K562 (cell line): Measurements from ENCODE around the gene CTRB2. TPM values are rescaled to one million over a fixed set of nuclear protein-coding genes. Genes with fewer than 3 reads are reported as not detected.
"Not testable (repeated sequence)": the region's sequence is repeated elsewhere in the genome, so short reads cannot be mapped to it uniquely, and the experiment has no call there.

Experiments
- ATAC-seq: fragments of 200-7000 bp; cut with Tn5 transposase; 3 replicates; pipeline ENCODE4 v1.9.1; 2020; ENCODE audit warnings: moderate library complexity
- BruUV-seq: library from RNA; stranded (reverse); fragments of 400-500 nt; replicated peaks from 2 replicates; lab custom pipeline; 2021; lab: Mats Ljungman, UMichigan
- CTCF ChIA-PET: fragments of 300-600 bp; formaldehyde crosslinking; extraction: SDS; loops from one replicate; lab custom pipeline; 2021; ENCODE audit warnings: low intra/inter-chr PET ratio; lab: Yijun Ruan, JAX
- POLR2A ChIA-PET: fragments of 300-600, 350-650 bp; sonication (Branson Sonifier 250); formaldehyde crosslinking; extraction: SDS; loops from one replicate; lab custom pipeline; 2021; ENCODE audit warnings: antibody characterized with exemption, inconsistent platforms; lab: Yijun Ruan, JAX
- DNase-seq, 4 experiments: peaks; one replicate each; pipeline versions ENCODE4 v3.0.0 to v3.0.0-alpha.2; 2011 to 2018; ENCODE audit warnings: low spot score in 3 of 4, mixed read lengths in 3 of 4; ENCODE audit errors: extremely low read depth in 1 of 4
- FAIRE-seq: peaks from 2 replicates; lab custom pipeline; 2011; peaks lifted over from hg19 to GRCh38; lab: Jason Lieb, UNC
- H2AFZ ChIP-seq: 2 replicates; pipeline ENCODE4 v1.6.0; 2011; ENCODE audit warnings: low read depth, low read length, control low read depth, inconsistent platforms
- H3K27ac ChIP-seq: fragments of 200-600 bp; 3 replicates; pipeline ENCODE4 v1.8.0; 2011; ENCODE audit warnings: low read depth, mild to moderate bottlenecking, control low read depth, inconsistent platforms, low read length, moderate library complexity, mixed read lengths; ENCODE audit errors: extremely low read depth
- H3K27me3 ChIP-seq, 2 experiments: fragments of 300-600 bp in 1 of 2; 2 replicates in 1 of 2; 3 replicates in 1 of 2; pipeline versions ENCODE4 v1.6.0 to v1.8.0; 2011; ENCODE audit warnings: inconsistent platforms in 2 of 2, low read length in 2 of 2, mild to moderate bottlenecking in 1 of 2, mixed read lengths in 1 of 2, moderate library complexity in 1 of 2; ENCODE audit not compliant: control insufficient read depth in 2 of 2, insufficient read depth in 2 of 2
- H3K36me3 ChIP-seq: fragments of 300-600 bp; 3 replicates; pipeline ENCODE4 v1.8.0; 2011; ENCODE audit warnings: mild to moderate bottlenecking, low read length, inconsistent platforms; ENCODE audit not compliant: control insufficient read depth, insufficient read depth
- H3K4me1 ChIP-seq, 2 experiments: fragments of 200-600 bp in 1 of 2; replicated peaks in 1 of 2; 2 replicates in 1 of 2; 3 replicates in 1 of 2; pipeline versions ENCODE4 v1.5.1 to v1.8.0; 2011; ENCODE audit warnings: inconsistent platforms in 2 of 2, low read length in 2 of 2, mild to moderate bottlenecking in 1 of 2, mixed read lengths in 1 of 2, moderate library complexity in 1 of 2; ENCODE audit not compliant: control insufficient read depth in 2 of 2, insufficient read depth in 2 of 2
- H3K4me2 ChIP-seq: 2 replicates; pipeline ENCODE4 v1.6.1; 2011; ENCODE audit warnings: low read length, control low read depth, inconsistent platforms, mixed read lengths; ENCODE audit not compliant: insufficient read depth
- H3K4me3 ChIP-seq: fragments of 200-600 bp; sonication (generic), shearing (Covaris generic); 2 replicates; pipeline ENCODE4 v1.5.1; 2016; ENCODE audit warnings: control low read depth, inconsistent platforms
- H3K79me2 ChIP-seq: fragments of 200-600 bp; 3 replicates; pipeline ENCODE4 v1.8.0; 2011; ENCODE audit warnings: low read length, inconsistent platforms; ENCODE audit not compliant: control insufficient read depth, insufficient read depth
- H3K9ac ChIP-seq, 2 experiments: 2 replicates each; pipeline versions ENCODE4 v1.6.0 to v1.6.1; 2011; ENCODE audit warnings: low read depth in 2 of 2, low read length in 2 of 2, control low read depth in 1 of 2, inconsistent platforms in 1 of 2, mild to moderate bottlenecking in 1 of 2, mixed read lengths in 1 of 2; ENCODE audit not compliant: insufficient read depth in 1 of 2
- H3K9me1 ChIP-seq: one replicate; pipeline ENCODE4 v1.6.0; 2011; ENCODE audit warnings: inconsistent platforms, mild to moderate bottlenecking, low read length, moderate library complexity; ENCODE audit not compliant: control insufficient read depth, insufficient read depth
- H3K9me3 ChIP-seq: replicated peaks from 2 replicates; pipeline ENCODE4 v1.5.1; 2011; ENCODE audit warnings: low read depth, low read length, inconsistent platforms; ENCODE audit not compliant: control insufficient read depth, insufficient read depth
- H4K20me1 ChIP-seq: replicated peaks from 2 replicates; pipeline ENCODE4 v1.6.1; 2011; ENCODE audit warnings: low read length, inconsistent platforms, mixed read lengths; ENCODE audit not compliant: control insufficient read depth, insufficient read depth
- WGBS: fragments of 100-300 bp; shearing (Covaris generic); methylation state at CpG from one replicate; pipeline ENCODE4 v1.1.6; 2016; ENCODE audit warnings: low coverage, mixed read lengths; ENCODE audit not compliant: insufficient coverage; ENCODE audit errors: missing lambda C conversion rate; 5-methylcytosine and 5-hydroxymethylcytosine counted together
- in situ Hi-C: fragments of 300-500 bp; cut with MboI; formaldehyde crosslinking; loops from 4 replicates; pipeline ENCODE4 v1.15.0; 2018; ENCODE audit warnings: inconsistent platforms, mixed read lengths
- intact Hi-C: fragments of 100-400 bp; cut with micrococcal nuclease; formaldehyde crosslinking; loops from 2 replicates; pipeline ENCODE4 v1.14.2; 2022
- polyA plus RNA-seq, 8 experiments: library from polyadenylated mRNA; depleted of rRNA in 4 of 8; stranded (reverse) in 5 of 8; unstranded in 3 of 8; fragments of >200 nt; fragmentation: Nextera tagmentation in 2 of 8; fragmentation: Illumina TruSeq in 1 of 8; extraction: Ambion mirVana in 2 of 8; extraction: Trizol in 1 of 8; gene quantifications; 2 replicates each; pipeline versions ENCODE4 v1.2.1 to v1.2.3, GENCODE V29; 2011 to 2014; ENCODE audit warnings: inconsistent platforms in 1 of 8, missing spikeins in 1 of 8
- total RNA-seq, 7 experiments: library from RNA; depleted of rRNA in 6 of 7; stranded (reverse); fragments of >200 nt in 6 of 7; fragmentation: Illumina TruSeq in 2 of 7; extraction: Trizol in 2 of 7; gene quantifications; 2 replicates each; pipeline versions ENCODE4 v1.2.1 to v1.2.3, GENCODE V29; 2011 to 2021; ENCODE audit warnings: low replicate concordance in 1 of 7

Gene CTRB2
- total and polyA plus RNA-seq, 9 of the 15 experiments (the other 6 are each of a cell fraction or from before 2014, with no cell fraction given) = 5.1 TPM; not detected in 8

DNA sequence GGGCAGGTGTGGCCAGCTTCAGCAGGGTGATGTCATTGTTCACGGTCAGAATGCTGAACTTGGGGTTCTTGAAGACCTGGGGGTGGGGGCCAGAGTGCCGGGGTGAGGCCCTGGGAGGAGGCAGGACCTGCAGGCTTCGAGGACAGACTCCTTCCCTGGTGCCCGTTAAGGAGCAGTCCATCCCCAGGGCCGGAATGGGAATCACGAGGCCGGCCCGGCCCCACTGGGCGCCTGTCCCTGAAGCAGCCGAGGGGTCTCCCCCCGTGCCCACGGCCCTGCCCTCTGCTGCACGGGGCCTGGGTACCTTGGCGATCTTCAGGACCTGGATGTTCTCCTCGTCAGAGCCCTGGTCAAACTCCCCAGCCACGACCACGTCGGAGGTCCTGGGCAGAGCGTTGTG is 1.5 kb downstream of the CTRB2 start:
- H3K36me3 ChIP-seq, H3K9me3 ChIP-seq, CTCF ChIA-PET, DNase-seq, H3K27ac ChIP-seq, ATAC-seq, H2AFZ ChIP-seq, H3K9ac ChIP-seq, H4K20me1 ChIP-seq, FAIRE-seq, H3K4me3 ChIP-seq, H3K4me2 ChIP-seq, H3K79me2 ChIP-seq, intact Hi-C loops, H3K9me1 ChIP-seq, BruUV-seq, POLR2A ChIA-PET: not testable (repeated sequence)
- WGBS = 15% methylated on average over 6 of the region's 19 CpGs
- H3K27me3 ChIP-seq = peaks cover 35 to 68% of the 10 kb centered on the region in 2 experiments
- in situ Hi-C loops = loop anchor here (25.0 kb wide), 1 partner anchor 1982 kb away; the partner anchor contains the start of genes MON1B and SYCE1L
- peaks cover 0 to 15% of the 10 kb centered on the region in 2 experiments; a peak in 2 of 5 replicates for H3K4me1 ChIP-seq

DNA sequence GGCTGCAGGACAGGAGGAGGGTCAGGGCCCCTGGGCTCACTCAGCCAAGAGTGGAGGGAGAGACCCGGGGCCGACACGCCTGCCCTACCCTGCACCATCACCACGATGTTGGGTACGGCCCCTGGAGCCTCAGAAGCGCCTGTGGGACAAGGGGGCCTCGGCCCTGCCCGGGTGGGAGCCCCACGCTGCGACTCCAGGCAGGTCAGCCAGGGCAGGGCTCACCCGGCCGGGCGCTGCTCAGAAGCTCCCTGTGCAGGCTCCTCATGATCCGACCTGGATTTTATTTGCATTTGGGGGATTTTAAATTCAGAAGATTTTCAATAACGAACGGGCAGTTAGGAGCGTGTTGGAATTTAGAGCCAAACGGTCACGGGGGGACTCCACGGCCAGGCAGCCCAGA is 2.1 kb downstream of the CTRB2 start:
- H3K9ac ChIP-seq, intact Hi-C loops, H4K20me1 ChIP-seq, H3K79me2 ChIP-seq, BruUV-seq, FAIRE-seq, H3K27ac ChIP-seq, DNase-seq, H3K36me3 ChIP-seq, CTCF ChIA-PET, POLR2A ChIA-PET, H3K9me3 ChIP-seq, H3K4me3 ChIP-seq, H3K4me2 ChIP-seq, H2AFZ ChIP-seq, H3K9me1 ChIP-seq: not testable (repeated sequence)
- no CpG with 5 or more reads among the region's 20 CpGs for WGBS
- H3K27me3 ChIP-seq = peaks cover 35 to 63% of the 10 kb centered on the region in 2 experiments
- H3K4me1 ChIP-seq = peaks cover 0 to 15% of the 10 kb centered on the region in 2 experiments; a peak in 2 of 5 replicates
- in situ Hi-C loops = loop anchor here (5.0 to 25.0 kb wide), 3 partner anchors 182 to 1982 kb away; partner anchors contain the start of genes MON1B and SYCE1L
- ATAC-seq = peak; percentile 13
